ENCODE data around the gene KISS1.

The KISS1 gene

GRCh38 chr1:204145033-204145504, 51.2 kb downstream of the KISS1 start:
- FAIRE-seq (peak; percentile 98), DNase-seq (ENCODE audit: insufficient read length, low spot score) (peak; percentile 78)
- TF ChIP-seq CTCF (IDR thresholded peaks at IDR 0.05; ENCODE audit: insufficient read depth, missing control alignments) = no peak

GRCh38 chr1:204143276-204144041, 52.8 kb downstream of the KISS1 start:
- TF ChIP-seq CTCF (IDR thresholded peaks at IDR 0.05; ENCODE audit: insufficient read depth, missing control alignments) = no peak
- DNase-seq (ENCODE audit: insufficient read length, low spot score) = no peak
- no peak for FAIRE-seq

- DNase-seq (ENCODE audit: insufficient read length, low spot score) = no peak
- no peak for FAIRE-seq
- no peak for TF ChIP-seq CTCF (IDR thresholded peaks at IDR 0.05; ENCODE audit: insufficient read depth, missing control alignments)
Observed at GRCh38 chr1:204142032-204142974, 54.0 kb downstream of the KISS1 start.

GRCh38 chr1:204141131-204141530, 55.2 kb downstream of the KISS1 start:
- FAIRE-seq = no peak
- no peak for TF ChIP-seq CTCF (IDR thresholded peaks at IDR 0.05; ENCODE audit: insufficient read depth, missing control alignments)
- no peak for DNase-seq (ENCODE audit: insufficient read length, low spot score)
